Dermis blood vessel endothelial cell (primary cell): ENCODE results near the gene HSPA1B. TPM values are rescaled to one million over a fixed set of nuclear protein-coding genes. Genes with fewer than 3 reads are reported as not detected.

ENCODE experiments used
- total RNA-seq: library from RNA; depleted of rRNA; stranded (reverse); fragments of >200 nt; gene quantifications from 2 replicates; pipeline ENCODE4 v1.2.3, GENCODE V29; 2014

The HSPA1B gene
- total RNA-seq, 1 donor from 2014 or later = 68.8 TPM

Other genes starting within 250 kb of the HSPA1B start
- 3.4 and 30.5 TPM in 2 replicates for gene LTB, start 245.3 kb upstream of the HSPA1B start, total RNA-seq
- gene LST1, start 241.5 kb upstream of the HSPA1B start, total RNA-seq = 0.37 TPM in 1 of 2 replicates, not detected in the other
- gene NCR3, start 234.7 kb upstream of the HSPA1B start, total RNA-seq = not detected in 2 replicates
- not detected in 2 replicates for gene AIF1, start 212.5 kb upstream of the HSPA1B start, total RNA-seq
- 32.2 and 70.8 TPM in 2 replicates for gene PRRC2A, start 207.0 kb upstream of the HSPA1B start, total RNA-seq
- gene BAG6, start 175.1 kb upstream of the HSPA1B start, total RNA-seq = 133 and 309 TPM in 2 replicates
- gene APOM, start 171.8 kb upstream of the HSPA1B start, total RNA-seq = 0.34 and 0.37 TPM in 2 replicates
- 20.6 and 28.6 TPM in 2 replicates for gene C6orf47, start 167.0 kb upstream of the HSPA1B start, total RNA-seq
- gene GPANK1, start 162.7 kb upstream of the HSPA1B start, total RNA-seq = 11.9 and 12.9 TPM in 2 replicates
- gene CSNK2B, start 161.7 kb upstream of the HSPA1B start, total RNA-seq = 111 and 116 TPM in 2 replicates
- gene LY6G5B, start 157.8 kb upstream of the HSPA1B start, total RNA-seq = 1.8 and 3.2 TPM in 2 replicates
- gene LY6G5C, start 146.7 kb upstream of the HSPA1B start, total RNA-seq = 3.6 and 4.5 TPM in 2 replicates
- 60.7 and 66.9 TPM in 2 replicates for gene ABHD16A, start 124.4 kb upstream of the HSPA1B start, total RNA-seq
- not detected in 2 replicates for gene LY6G6F, start 120.9 kb upstream of the HSPA1B start, total RNA-seq
- not detected in 2 replicates for gene LY6G6D, start 112.4 kb upstream of the HSPA1B start, total RNA-seq
- not detected in 2 replicates for gene LY6G6C, start 106.0 kb upstream of the HSPA1B start, total RNA-seq
- not detected in 2 replicates for gene MPIG6B, start 104.4 kb upstream of the HSPA1B start, total RNA-seq
- 126 and 150 TPM in 2 replicates for gene DDAH2, start 98.4 kb upstream of the HSPA1B start, total RNA-seq
- 543 and 615 TPM in 2 replicates for gene CLIC1, start 91.2 kb upstream of the HSPA1B start, total RNA-seq
- gene MSH5, start 87.7 kb upstream of the HSPA1B start, total RNA-seq = 7.1 and 8.5 TPM in 2 replicates
- gene SAPCD1, start 65.1 kb upstream of the HSPA1B start, total RNA-seq = 1.4 and 2.4 TPM in 2 replicates
- gene VWA7, start 50.4 kb upstream of the HSPA1B start, total RNA-seq = 0.05 and 0.34 TPM in 2 replicates
- gene VARS1, start 32.0 kb upstream of the HSPA1B start, total RNA-seq = 39.7 and 116 TPM in 2 replicates
- 32.0 and 36.9 TPM in 2 replicates for gene LSM2, start 20.8 kb upstream of the HSPA1B start, total RNA-seq
- 0.51 and 0.85 TPM in 2 replicates for gene HSPA1L, start 12.5 kb upstream of the HSPA1B start, total RNA-seq
- gene HSPA1A, start 12.2 kb upstream of the HSPA1B start, total RNA-seq = 139 and 155 TPM in 2 replicates
- 66.8 and 78.1 TPM in 2 replicates for gene NEU1, start 35.1 kb downstream of the HSPA1B start, total RNA-seq
- gene SLC44A4, start 51.3 kb downstream of the HSPA1B start, total RNA-seq = 0.05 and 0.17 TPM in 2 replicates
- gene EHMT2, start 70.0 kb downstream of the HSPA1B start, total RNA-seq = 45.9 and 58.9 TPM in 2 replicates
- gene ZBTB12, start 74.3 kb downstream of the HSPA1B start, total RNA-seq = 3.6 and 4.9 TPM in 2 replicates
- gene C2, start 100.0 kb downstream of the HSPA1B start, total RNA-seq = not detected in 2 replicates
- gene CFB, start 118.4 kb downstream of the HSPA1B start, total RNA-seq = 1.6 and 2.0 TPM in 2 replicates
- gene NELFE, start 131.2 kb downstream of the HSPA1B start, total RNA-seq = 111 and 114 TPM in 2 replicates
- gene SKIC2, start 131.4 kb downstream of the HSPA1B start, total RNA-seq = 37.3 and 48.2 TPM in 2 replicates
- gene DXO, start 144.4 kb downstream of the HSPA1B start, total RNA-seq = 12.8 and 14.6 TPM in 2 replicates
- 1.5 and 2.2 TPM in 2 replicates for gene C4A, start 154.3 kb downstream of the HSPA1B start, total RNA-seq
- gene C4B, start 187.1 kb downstream of the HSPA1B start, total RNA-seq = 1.2 and 2.6 TPM in 2 replicates
- gene CYP21A2, start 210.7 kb downstream of the HSPA1B start, total RNA-seq = 0.34 TPM in 1 of 2 replicates, not detected in the other